SK-N-SH treated with all-trans-retinoic acid at 6 μM for 48 hours (cell line): ENCODE data around the gene EPM2A.

Experiments
- ARNTL ChIP-seq: fragments of 450-650 bp; formaldehyde crosslinking; IDR thresholded peaks from 2 replicates; pipeline ENCODE4 v1.5.0; 2020; ENCODE audit warnings: low read depth, mild to moderate bottlenecking, moderate library complexity, borderline replicate concordance
- CSDC2 ChIP-seq: fragments of 250-450 bp; sonication (Bioruptor Pico); IDR thresholded peaks from 2 replicates; pipeline ENCODE4 v1.5.0; 2020; ENCODE audit warnings: mild to moderate bottlenecking, moderate library complexity
- GLIS3 ChIP-seq: fragments of 250-450 bp; sonication (Bioruptor Pico); IDR thresholded peaks from 2 replicates; pipeline ENCODE4 v1.5.0; 2020; ENCODE audit warnings: mild to moderate bottlenecking, moderate library complexity
- ISL1 ChIP-seq: fragments of 250-450 bp; sonication (Bioruptor Pico); IDR thresholded peaks from 2 replicates; pipeline ENCODE4 v2.1.2; 2022; ENCODE audit warnings: mild to moderate bottlenecking, moderate library complexity
- OSR1 ChIP-seq: fragments of 250-450 bp; sonication (Bioruptor Pico); IDR thresholded peaks from 2 replicates; pipeline ENCODE4 v1.8.0; 2022; ENCODE audit warnings: moderate library complexity, mild to moderate bottlenecking, inconsistent platforms
- SNAI2 ChIP-seq: fragments of 250-450 bp; sonication (Bioruptor Pico); IDR thresholded peaks from 2 replicates; pipeline ENCODE4 v1.5.0; 2020; ENCODE audit warnings: mild to moderate bottlenecking, moderate library complexity
- ZFP3 ChIP-seq: fragments of 250-450 bp; sonication (Bioruptor Pico); IDR thresholded peaks from 2 replicates; pipeline ENCODE4 v1.5.0; 2020; ENCODE audit warnings: mild to moderate bottlenecking, moderate library complexity
- ZFP30 ChIP-seq: fragments of 450-650 bp; formaldehyde crosslinking; IDR thresholded peaks from 2 replicates; pipeline ENCODE4 v1.5.0; 2022; ENCODE audit warnings: mild to moderate bottlenecking, moderate library complexity
- ZNF565 ChIP-seq: fragments of 450-650 bp; formaldehyde crosslinking; conservative IDR thresholded peaks from 2 replicates; pipeline ENCODE4 v1.5.0; 2020; ENCODE audit warnings: low read depth, mild to moderate bottlenecking, moderate library complexity
- TF ChIP-seq, protein P1 (sequence below): fragments of 250-450 bp; sonication (Bioruptor Pico); IDR thresholded peaks from 2 replicates; pipeline ENCODE4 v1.8.0; 2020; ENCODE audit warnings: mild to moderate bottlenecking, moderate library complexity, borderline replicate concordance
- TF ChIP-seq, protein P2 (sequence below): fragments of 250-450 bp; sonication (Bioruptor Pico); IDR thresholded peaks from 2 replicates; pipeline ENCODE4 v1.8.0; 2021; ENCODE audit warnings: low read depth, mild to moderate bottlenecking, moderate library complexity, borderline replicate concordance
- TF ChIP-seq, protein P3 (sequence below): fragments of 250-450 bp; sonication (Bioruptor Pico); IDR thresholded peaks from 2 replicates; pipeline ENCODE4 v1.5.0; 2020; ENCODE audit warnings: mild to moderate bottlenecking, moderate library complexity

DNA sequence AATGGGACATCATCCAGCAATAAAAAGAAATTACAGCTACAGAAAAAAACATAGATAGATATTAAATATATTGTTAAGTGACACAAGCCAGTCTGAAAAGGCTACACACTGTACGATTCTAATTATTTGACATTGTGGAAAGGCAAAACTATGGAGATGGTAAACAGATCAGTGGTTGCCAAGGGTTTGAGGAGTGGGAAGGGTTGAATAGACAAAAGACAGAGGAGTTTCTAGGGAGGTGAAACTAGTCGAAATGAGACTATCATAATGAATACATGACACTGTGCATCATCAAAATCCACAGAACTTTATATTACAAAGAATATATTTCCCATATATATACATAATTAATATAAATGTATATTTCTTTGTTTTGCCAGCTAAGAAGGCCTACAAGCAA is 9.8 kb downstream of the EPM2A start:
- TF ChIP-seq ARNTL (CRISPR knock-in tag) (no peak), GLIS3 (CRISPR knock-in tag) (no peak), OSR1 (CRISPR knock-in tag) (no peak), ZFP3 (CRISPR knock-in tag) (no peak), ISL1 (CRISPR knock-in tag) (no peak), SNAI2 (CRISPR knock-in tag) (no peak), ZFP30 (CRISPR knock-in tag) (no peak), CSDC2 (CRISPR knock-in tag) (no peak), ZNF565 (CRISPR knock-in tag) (no peak)
- TF ChIP-seq, protein P1, sequence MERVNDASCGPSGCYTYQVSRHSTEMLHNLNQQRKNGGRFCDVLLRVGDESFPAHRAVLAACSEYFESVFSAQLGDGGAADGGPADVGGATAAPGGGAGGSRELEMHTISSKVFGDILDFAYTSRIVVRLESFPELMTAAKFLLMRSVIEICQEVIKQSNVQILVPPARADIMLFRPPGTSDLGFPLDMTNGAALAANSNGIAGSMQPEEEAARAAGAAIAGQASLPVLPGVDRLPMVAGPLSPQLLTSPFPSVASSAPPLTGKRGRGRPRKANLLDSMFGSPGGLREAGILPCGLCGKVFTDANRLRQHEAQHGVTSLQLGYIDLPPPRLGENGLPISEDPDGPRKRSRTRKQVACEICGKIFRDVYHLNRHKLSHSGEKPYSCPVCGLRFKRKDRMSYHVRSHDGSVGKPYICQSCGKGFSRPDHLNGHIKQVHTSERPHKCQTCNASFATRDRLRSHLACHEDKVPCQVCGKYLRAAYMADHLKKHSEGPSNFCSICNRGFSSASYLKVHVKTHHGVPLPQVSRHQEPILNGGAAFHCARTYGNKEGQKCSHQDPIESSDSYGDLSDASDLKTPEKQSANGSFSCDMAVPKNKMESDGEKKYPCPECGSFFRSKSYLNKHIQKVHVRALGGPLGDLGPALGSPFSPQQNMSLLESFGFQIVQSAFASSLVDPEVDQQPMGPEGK = no peak
- TF ChIP-seq, protein P2, sequence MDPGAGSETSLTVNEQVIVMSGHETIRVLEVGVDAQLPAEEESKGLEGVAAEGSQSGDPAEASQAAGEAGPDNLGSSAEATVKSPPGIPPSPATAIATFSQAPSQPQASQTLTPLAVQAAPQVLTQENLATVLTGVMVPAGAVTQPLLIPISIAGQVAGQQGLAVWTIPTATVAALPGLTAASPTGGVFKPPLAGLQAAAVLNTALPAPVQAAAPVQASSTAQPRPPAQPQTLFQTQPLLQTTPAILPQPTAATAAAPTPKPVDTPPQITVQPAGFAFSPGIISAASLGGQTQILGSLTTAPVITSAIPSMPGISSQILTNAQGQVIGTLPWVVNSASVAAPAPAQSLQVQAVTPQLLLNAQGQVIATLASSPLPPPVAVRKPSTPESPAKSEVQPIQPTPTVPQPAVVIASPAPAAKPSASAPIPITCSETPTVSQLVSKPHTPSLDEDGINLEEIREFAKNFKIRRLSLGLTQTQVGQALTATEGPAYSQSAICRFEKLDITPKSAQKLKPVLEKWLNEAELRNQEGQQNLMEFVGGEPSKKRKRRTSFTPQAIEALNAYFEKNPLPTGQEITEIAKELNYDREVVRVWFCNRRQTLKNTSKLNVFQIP (CRISPR knock-in tag) = no peak
- TF ChIP-seq, protein P3, sequence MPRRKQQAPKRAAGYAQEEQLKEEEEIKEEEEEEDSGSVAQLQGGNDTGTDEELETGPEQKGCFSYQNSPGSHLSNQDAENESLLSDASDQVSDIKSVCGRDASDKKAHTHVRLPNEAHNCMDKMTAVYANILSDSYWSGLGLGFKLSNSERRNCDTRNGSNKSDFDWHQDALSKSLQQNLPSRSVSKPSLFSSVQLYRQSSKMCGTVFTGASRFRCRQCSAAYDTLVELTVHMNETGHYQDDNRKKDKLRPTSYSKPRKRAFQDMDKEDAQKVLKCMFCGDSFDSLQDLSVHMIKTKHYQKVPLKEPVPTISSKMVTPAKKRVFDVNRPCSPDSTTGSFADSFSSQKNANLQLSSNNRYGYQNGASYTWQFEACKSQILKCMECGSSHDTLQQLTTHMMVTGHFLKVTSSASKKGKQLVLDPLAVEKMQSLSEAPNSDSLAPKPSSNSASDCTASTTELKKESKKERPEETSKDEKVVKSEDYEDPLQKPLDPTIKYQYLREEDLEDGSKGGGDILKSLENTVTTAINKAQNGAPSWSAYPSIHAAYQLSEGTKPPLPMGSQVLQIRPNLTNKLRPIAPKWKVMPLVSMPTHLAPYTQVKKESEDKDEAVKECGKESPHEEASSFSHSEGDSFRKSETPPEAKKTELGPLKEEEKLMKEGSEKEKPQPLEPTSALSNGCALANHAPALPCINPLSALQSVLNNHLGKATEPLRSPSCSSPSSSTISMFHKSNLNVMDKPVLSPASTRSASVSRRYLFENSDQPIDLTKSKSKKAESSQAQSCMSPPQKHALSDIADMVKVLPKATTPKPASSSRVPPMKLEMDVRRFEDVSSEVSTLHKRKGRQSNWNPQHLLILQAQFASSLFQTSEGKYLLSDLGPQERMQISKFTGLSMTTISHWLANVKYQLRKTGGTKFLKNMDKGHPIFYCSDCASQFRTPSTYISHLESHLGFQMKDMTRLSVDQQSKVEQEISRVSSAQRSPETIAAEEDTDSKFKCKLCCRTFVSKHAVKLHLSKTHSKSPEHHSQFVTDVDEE (CRISPR knock-in tag) = no peak
